Fibroblast of lung (primary cell): ENCODE measurements around the gene TSEN2. TPM values are rescaled to one million over a fixed set of nuclear protein-coding genes. Genes with fewer than 3 reads are reported as not detected.

Experiments used
- DNase-seq, 2 donors: peaks; one replicate each; pipeline versions ENCODE4 v3.0.0 to v3.0.0-alpha.2; 2010; ENCODE audit warnings: low read depth in 2 of 2
- H2AFZ ChIP-seq: 2 replicates; pipeline ENCODE4 v1.5.1; 2012; ENCODE audit warnings: low read length, control low read depth, inconsistent platforms
- H3K27ac ChIP-seq: 2 replicates; pipeline ENCODE4 v1.5.1; 2011; ENCODE audit warnings: low read length, control low read depth; ENCODE audit not compliant: insufficient read depth
- H3K27me3 ChIP-seq: 2 replicates; pipeline ENCODE4 v1.5.1; 2011; ENCODE audit warnings: mild to moderate bottlenecking, low read length; ENCODE audit not compliant: control insufficient read depth, insufficient read depth
- H3K36me3 ChIP-seq: 2 replicates; pipeline ENCODE4 v1.5.1; 2011; ENCODE audit warnings: low read length; ENCODE audit not compliant: control insufficient read depth, insufficient read depth
- H3K4me1 ChIP-seq: 2 replicates; pipeline ENCODE4 v1.5.1; 2011; ENCODE audit warnings: low read length; ENCODE audit not compliant: control insufficient read depth, insufficient read depth; ENCODE audit errors: extremely low read depth
- H3K4me2 ChIP-seq: 2 replicates; pipeline ENCODE4 v1.5.1; 2011; ENCODE audit warnings: low read length, control low read depth; ENCODE audit not compliant: insufficient read depth; ENCODE audit errors: extremely low read depth
- H3K4me3 ChIP-seq, 4 experiments: fragments of 200-600 bp in 1 of 4; sonication (generic) in 1 of 4; replicated peaks in 1 of 4; 2 replicates each; pipeline ENCODE4 v1.5.1; 2011 to 2016; ENCODE audit warnings: low read length in 4 of 4, low read depth in 3 of 4, mild to moderate bottlenecking in 3 of 4, control low read depth in 2 of 4, inconsistent platforms in 1 of 4, mixed read lengths in 1 of 4; ENCODE audit not compliant: insufficient read depth in 1 of 4; ENCODE audit errors: control extremely low read depth in 1 of 4
- H3K79me2 ChIP-seq: 2 replicates; pipeline ENCODE4 v1.5.1; 2012; ENCODE audit warnings: mild to moderate bottlenecking, low read length, inconsistent platforms; ENCODE audit not compliant: control insufficient read depth, insufficient read depth
- H3K9ac ChIP-seq: 2 replicates; pipeline ENCODE4 v1.5.1; 2011; ENCODE audit warnings: mild to moderate bottlenecking, low read length, control low read depth; ENCODE audit not compliant: insufficient read depth
- H3K9me3 ChIP-seq: 2 replicates; pipeline ENCODE4 v1.5.1; 2012; ENCODE audit warnings: low read depth, low read length; ENCODE audit not compliant: control insufficient read depth, insufficient read depth
- H4K20me1 ChIP-seq: 2 replicates; pipeline ENCODE4 v1.5.1; 2011; ENCODE audit warnings: low read length; ENCODE audit not compliant: control insufficient read depth, insufficient read depth; ENCODE audit errors: extremely low read depth
- CTCF ChIP-seq, 2 donors: IDR thresholded peaks in 1 of 2; conservative IDR thresholded peaks in 1 of 2; 1 replicate in 1 of 2; 2 replicates in 1 of 2; pipeline ENCODE4 v1.5.1; 2011 to 2012; ENCODE audit warnings: low read length in 2 of 2, control low read depth in 1 of 2, inconsistent platforms in 1 of 2, low read depth in 1 of 2, mild to moderate bottlenecking in 1 of 2
- EZH2 ChIP-seq: IDR thresholded peaks from 2 replicates; pipeline ENCODE4 v1.5.1; 2012; ENCODE audit warnings: low read length, control low read depth, mild to moderate bottlenecking; ENCODE audit errors: missing control alignments
- polyA plus RNA-seq, 2 donors: library from polyadenylated mRNA; depleted of rRNA in 1 of 2; stranded (reverse) in 1 of 2; unstranded in 1 of 2; fragments of >200 nt; gene quantifications; 2 replicates each; pipeline ENCODE4 v1.2.1, GENCODE V29; 2011 to 2012; ENCODE audit warnings: missing spikeins in 1 of 2
- total RNA-seq: library from RNA; depleted of rRNA; stranded (reverse); fragments of >200 nt; gene quantifications from 2 replicates; pipeline ENCODE4 v1.2.1, GENCODE V29; 2014

The TSEN2 gene
- total and polyA plus RNA-seq, 2 donors (not counting 1 experiment from before 2014, with no cell fraction given), result 9.8 to 14.4 TPM

- Histone ChIP-seq H3K27ac (no peak overlapping the region), H3K27me3 (no peaks in the 10 kb centered on the region)
These were observed 89.9 kb downstream of the TSEN2 start for GRCh38 chr3:12574131-12574530.

GRCh38 chr3:12574661-12575060, 90.4 kb downstream of the TSEN2 start:
- Histone ChIP-seq H3K27ac (peak overlapping the region; percentile 18), H2AFZ (no peak overlapping the region), H3K9me3 (no peaks in the 10 kb centered on the region), H3K36me3 (peaks cover 29% of the 10 kb centered on the region), H3K79me2 (peaks cover 5% of the 10 kb centered on the region), H3K4me1 (peaks cover 9% of the 10 kb centered on the region), H3K9ac (no peak overlapping the region), H3K27me3 (no peaks in the 10 kb centered on the region), H3K4me3 (no peak overlapping the region), H4K20me1 (no peaks in the 10 kb centered on the region), H3K4me2 (no peak overlapping the region)
- DNase-seq, result peak in 1 of 2 donors; percentile 46
- no peak for TF ChIP-seq EZH2
- no peak for TF ChIP-seq CTCF (conservative IDR thresholded peaks at IDR 0.05 in 1 of 2, IDR thresholded peaks at IDR 0.05 in 1 of 2; ENCODE audit: low read depth in 1 of 2, low read length in 2 of 2)

More at GRCh38 chr3:12574131-12574530, 89.9 kb downstream of the TSEN2 start:
- no peak overlapping the region for H3K4me2 ChIP-seq
- peak in 1 of 2 donors; percentile 33 for DNase-seq
- H3K9ac ChIP-seq, result no peak overlapping the region
- no peak overlapping the region for H3K4me3 ChIP-seq
- H3K4me1 ChIP-seq, result peaks cover 8% of the 10 kb centered on the region
- no peak overlapping the region for H2AFZ ChIP-seq
- H4K20me1 ChIP-seq, result no peaks in the 10 kb centered on the region
- no peak for TF ChIP-seq CTCF (conservative IDR thresholded peaks at IDR 0.05 in 1 of 2, IDR thresholded peaks at IDR 0.05 in 1 of 2; ENCODE audit: low read depth in 1 of 2, low read length in 2 of 2)
- TF ChIP-seq EZH2, result no peak
- H3K9me3 ChIP-seq, result no peaks in the 10 kb centered on the region
- H3K79me2 ChIP-seq, result peaks cover 6% of the 10 kb centered on the region
- peaks cover 28% of the 10 kb centered on the region for H3K36me3 ChIP-seq

GRCh38 chr3:12577379-12577778, 93.1 kb downstream of the TSEN2 start:
- DNase-seq, result no peak
- H3K9me3 ChIP-seq, result no peaks in the 10 kb centered on the region
- H3K27ac ChIP-seq, result no peak overlapping the region
- peaks cover 13% of the 10 kb centered on the region for H3K4me1 ChIP-seq
- H2AFZ ChIP-seq, result no peak overlapping the region
- no peak overlapping the region for H3K4me3 ChIP-seq
- peaks cover 25% of the 10 kb centered on the region for H3K36me3 ChIP-seq
- no peak overlapping the region for H3K4me2 ChIP-seq
- H3K27me3 ChIP-seq, result no peaks in the 10 kb centered on the region
- TF ChIP-seq EZH2, result no peak
- TF ChIP-seq CTCF (conservative IDR thresholded peaks at IDR 0.05 in 1 of 2, IDR thresholded peaks at IDR 0.05 in 1 of 2; ENCODE audit: low read depth in 1 of 2, low read length in 2 of 2), result no peak
- no peak overlapping the region for H3K9ac ChIP-seq
- H4K20me1 ChIP-seq, result no peaks in the 10 kb centered on the region
- peaks cover 1% of the 10 kb centered on the region for H3K79me2 ChIP-seq
